Limb (tissue), 2 donors: ENCODE measurements around the gene TSPAN4.

ENCODE experiments used
- DNase-seq, 2 donors: peaks; one replicate each; pipeline ENCODE4 v3.0.0-alpha.2; 2016; ENCODE audit errors: extremely low spot score in 2 of 2

TSPAN4 gene

DNA sequence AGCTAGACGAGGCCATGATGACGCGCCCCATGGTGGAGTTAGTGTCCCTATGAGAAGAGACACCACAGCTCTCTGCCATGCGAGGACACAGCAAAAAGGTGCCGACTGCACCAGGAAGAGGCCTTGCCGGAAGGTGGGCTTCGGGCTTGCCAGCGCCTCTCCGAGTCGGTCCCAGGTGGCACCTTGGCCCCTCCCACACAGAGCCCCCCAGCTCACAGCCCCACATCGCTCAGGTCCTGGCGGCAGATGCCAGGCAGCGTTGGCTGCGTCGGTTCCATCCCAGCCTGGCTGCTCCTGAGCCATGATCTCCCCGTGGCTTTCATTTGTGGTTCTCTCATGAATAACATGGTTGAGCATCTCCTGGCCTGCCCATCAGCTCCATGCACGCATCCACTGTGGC is 43.9 kb downstream of the TSPAN4 start:
- DNase-seq = no peak

DNA sequence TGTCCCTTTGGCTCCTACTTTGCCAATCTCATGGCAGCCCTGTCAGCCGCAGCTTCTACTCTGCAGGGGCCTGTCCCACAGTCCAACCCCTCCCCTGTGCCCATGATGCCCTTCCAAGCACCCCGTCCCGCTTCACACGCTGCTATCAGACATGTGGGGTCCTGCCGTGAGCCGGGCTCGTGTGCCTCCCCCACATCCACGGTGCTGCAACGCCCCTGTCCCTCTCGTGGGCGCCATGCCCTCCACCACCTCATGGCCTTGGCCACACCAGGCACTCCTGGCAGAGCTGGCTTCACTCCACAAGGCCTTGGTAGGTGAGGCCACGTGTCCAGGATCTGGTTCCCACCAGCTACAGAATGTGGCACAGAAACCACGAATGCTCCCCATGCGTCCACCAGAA is 44.9 kb downstream of the TSPAN4 start:
- no peak for DNase-seq

DNA sequence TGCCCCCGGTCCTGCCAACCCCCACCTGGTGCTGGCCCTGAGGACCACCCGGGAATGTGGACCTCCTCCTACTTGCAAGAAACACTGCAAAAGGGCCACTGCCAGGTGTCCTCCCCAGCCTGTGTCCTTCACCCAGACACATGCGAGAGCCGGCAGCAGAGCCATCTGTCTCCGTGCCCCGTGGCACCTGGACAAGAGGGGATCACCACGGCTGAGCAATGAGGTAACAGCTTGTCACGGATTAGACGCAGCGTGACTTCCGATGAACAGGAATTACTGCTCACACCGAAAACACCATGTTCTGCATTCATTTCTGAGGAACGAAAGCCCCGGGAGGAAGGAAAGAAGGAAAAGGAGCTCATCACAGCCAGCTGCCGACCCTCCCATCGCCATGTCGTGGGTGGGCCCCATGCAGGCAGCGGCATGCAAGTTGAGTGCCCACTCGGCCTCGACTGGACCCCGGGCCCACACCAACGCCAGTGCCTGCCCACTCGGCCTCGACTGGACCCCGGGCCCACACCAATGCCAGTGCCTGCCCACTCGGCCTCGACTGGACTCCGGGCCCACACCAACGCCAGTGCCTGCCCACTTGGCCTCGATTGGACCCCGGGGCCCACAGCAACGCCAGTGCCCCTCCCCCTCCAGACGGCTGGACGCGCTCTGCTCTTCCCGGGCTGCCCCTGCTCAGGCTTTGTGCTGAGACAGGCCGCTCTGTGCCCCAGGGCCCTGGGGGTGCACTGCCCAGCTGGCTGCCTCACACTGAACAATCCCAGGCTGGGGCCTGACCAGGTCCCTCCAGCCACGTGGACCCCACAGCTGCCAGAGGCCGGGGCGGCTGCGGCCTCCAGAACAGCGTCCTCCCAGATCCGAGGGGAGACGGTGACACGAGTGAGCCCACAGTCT is 45.9 kb downstream of the TSPAN4 start:
- DNase-seq = no peak

DNA sequence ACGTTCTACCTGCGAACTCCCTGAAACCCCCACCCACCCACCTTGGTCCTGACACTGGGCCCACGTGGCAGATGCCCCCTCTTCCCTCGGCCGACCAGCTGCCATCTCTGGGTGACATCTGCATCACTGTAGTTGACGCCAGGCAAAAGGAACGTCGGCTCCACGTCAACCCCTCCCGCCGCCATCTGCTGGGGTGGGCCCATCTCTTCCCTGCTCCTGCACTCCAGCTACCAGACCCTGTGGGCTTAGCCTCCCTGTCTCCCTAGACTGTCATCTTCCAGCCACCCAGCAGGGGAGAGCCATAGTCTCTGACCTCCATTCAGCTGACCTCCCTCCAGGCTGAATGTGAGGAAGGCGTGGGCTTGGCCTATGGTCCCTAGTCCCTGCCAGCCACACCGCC is 46.6 kb downstream of the TSPAN4 start:
- no peak for DNase-seq

DNA sequence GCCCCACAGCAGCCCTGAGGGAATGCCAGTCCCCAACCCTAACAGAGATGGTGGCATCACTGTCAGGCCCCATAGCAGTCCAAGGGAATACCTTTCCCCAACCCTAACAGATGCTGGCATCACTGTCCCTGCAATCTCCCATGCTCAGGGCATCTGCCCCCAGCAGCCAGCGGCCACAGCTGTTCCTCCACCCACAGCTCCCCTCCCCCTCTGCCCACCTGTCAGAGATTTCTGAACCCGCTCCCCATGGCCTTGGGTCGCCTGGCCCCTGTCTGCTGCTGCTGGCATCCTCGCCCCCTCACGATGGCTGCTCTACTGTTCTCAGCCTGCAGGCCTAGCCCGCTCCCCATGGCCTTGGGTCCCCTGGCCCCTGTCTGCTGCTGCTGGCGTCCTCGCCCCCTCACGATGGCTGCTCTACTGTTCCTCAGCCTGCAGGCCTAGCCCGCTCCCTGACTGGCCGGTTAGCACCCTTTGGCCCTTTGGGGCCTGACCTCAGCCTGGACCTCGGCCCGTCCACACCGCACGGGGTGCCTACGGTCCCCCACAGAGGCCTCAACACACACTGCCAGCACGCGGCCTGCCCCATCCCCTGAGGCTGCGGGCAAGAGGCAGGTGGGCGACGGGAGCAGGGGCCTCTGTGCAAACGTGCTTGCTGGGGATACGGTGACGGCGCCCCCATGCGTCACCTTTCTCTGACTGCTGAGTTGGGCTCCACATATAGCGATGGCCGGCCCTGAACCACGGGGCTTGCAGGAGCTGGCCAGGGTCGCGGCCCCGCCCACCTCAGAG is 47.2 kb downstream of the TSPAN4 start:
- DNase-seq = no peak

DNA sequence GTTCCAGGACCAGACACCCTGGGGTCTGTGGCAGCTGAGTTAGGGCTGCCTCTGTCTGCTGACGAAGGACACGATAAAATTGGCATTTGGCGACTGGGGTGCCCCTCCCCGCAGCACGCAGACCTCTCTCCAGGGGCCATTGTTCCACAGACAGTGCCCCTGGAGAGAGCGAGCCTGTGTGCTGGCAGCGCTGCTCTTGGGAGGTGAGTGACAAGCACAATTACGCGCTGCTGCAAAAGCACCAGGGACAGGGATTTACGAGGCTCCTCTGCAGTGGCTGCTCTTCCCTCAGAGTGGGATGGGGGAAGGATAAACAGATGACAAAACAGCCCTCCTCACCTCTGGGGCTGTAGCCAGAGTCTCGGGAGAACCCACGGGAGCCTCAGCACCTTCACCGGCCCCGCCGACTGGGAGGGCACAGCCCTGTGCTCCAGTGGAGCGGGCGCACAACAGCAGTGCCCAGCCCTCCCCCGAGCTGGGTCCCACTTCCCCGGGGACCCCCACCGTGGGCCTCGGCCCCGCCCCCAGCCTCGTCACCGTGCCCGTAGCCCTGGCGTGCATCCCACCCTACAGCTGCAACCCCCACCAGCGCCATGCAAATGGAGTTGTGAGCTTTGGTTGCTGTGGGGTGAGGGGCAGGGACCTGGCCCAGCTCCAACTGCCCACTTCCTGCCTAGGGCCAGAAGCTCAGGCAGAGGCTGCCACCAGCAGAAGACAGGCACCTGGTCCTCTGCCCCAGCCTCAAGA is 48.3 kb downstream of the TSPAN4 start:
- DNase-seq = peak in 1 of 2 donors; percentile 69

DNA sequence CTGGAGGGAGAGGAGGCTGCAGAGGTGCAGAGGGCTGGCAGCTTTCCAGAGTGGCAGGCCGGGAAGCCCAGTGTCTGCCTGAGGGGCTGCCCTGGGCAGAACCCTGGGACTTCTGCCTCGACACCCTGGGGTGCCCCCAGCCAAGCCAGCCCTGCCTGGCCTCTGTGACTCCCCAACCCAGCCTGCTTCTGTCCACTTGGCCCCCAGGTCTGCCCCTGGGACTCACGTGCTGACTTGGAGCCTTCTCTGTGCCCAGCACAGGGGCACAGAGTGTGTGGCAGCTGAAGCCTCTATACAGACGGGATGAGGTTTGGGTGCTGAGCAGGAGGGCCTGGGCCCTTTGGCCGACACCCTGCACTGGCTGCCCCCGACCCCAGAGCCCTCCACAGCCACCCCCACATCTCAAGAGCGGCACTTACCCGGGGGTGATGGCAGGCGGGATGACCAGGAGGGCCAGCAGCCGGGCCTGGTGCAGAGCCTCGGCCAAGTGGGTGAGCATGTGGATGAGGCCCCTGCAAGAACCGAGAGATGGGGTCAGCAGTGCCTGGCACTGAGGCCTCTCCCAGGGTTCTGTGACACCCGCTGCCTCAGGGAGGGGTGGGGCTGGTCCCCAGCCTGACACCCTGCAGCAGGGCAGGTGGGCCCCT is 50.5 kb downstream of the TSPAN4 start:
- DNase-seq = no peak

DNA sequence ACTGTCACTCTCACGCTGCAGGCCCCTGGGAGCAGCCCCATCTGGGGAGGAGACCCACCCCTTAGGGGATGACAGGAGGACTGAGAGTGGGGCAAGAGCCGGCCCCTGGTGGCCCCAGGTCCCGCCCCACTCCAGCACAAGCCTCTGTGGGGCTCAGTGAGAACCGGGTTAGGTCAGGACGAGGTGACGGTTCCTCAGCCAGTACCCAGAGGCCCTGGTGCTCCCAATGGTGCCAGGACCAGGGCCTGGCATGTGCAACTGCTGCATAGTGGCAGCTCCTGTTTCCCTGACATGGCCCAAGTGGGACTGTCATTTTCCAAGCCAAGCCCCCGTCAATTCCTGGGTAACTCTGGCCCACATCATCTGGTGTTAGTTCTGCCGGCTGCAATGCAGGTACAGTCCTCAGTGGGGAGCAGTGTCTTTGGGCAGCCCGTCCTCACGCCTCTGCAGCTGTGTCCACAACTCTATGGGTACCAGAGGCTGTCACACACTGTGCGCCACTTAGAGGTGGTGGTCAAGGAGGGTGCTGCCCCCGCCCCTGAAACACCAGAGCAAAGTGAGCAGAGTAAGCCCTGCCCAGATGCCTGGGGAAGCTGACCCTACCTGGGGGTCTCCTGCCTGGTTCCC is 52.0 kb downstream of the TSPAN4 start:
- DNase-seq = no peak

DNA sequence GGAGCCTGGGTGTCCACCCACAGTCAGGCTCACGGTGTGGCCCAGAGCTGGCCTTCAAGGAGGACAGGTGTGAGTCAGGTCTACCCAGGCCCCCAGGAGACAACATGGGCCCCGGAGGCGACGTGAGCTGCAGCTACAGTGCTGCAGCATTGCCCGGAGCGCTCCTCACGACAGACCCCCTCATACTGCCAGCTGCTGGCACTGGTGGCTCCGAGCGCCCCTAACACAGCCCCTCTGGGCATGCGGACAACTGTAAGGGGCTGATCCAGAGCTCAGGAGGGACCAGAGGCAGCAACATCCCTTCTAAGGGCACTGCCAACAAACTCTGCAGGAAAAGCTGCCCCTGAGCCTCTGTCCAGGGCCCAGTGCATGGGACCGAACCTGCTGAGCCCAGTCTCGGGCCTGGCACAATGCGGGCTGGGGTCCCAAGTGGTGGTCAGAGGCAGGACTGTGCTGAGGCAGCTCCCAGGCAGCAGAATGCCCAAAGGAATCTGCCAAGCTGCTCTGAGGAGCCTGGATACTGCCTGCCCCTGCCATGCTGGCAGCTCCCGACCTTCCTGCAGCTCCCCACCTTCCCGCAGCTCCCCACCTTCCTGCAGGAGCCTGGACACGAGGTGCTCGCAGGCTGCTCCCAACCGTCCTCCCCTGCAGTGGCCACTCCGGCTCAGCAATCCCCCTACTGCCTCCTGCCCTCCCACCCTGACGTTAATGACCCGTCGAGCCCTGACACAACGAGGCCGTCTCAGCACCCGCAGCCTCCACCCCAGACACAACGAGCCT is 52.9 kb downstream of the TSPAN4 start:
- DNase-seq = no peak

DNA sequence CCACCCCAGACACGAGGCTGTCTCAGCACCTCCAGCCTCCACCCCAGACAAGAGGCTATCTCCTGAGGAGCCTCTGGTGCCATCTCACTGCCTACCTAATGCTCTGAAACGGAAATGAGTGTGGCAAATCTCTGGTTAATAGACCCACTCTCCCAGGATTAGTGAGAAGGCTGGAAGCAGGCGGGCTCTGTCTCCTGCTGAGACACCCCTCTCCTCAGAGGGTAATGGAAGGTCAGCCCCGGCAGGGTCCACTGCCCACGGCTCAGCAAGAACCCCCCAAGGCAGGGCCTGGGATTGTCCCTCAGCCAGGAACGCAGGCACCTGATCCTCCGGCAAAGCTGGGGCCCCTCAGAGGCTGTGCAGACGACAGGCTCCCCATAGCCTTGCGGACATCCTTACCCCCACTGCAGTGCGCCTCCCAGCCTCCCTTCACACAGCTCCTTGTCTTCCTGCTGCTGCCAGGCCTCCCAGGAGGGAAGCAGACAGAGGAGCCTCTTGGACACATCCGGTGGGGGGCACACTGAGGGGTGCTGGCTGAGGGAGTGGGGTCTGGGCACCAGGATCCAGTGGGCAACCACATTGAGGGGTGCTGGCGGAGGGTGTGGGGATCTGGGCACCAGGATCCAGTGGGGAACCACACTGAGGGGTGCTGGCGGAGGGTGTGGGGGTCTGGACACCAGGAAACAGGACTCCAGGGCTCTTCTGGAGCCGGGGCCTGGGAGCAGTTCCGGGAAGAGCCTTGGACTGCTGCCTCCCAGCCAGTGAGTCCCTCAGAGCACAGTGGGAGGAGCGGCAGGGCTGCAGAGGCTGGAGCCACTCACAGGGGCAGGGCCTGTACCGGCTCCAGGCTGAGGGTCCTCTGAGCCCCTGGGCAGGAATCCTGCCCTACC is 54.8 kb downstream of the TSPAN4 start:
- DNase-seq = no peak

DNA sequence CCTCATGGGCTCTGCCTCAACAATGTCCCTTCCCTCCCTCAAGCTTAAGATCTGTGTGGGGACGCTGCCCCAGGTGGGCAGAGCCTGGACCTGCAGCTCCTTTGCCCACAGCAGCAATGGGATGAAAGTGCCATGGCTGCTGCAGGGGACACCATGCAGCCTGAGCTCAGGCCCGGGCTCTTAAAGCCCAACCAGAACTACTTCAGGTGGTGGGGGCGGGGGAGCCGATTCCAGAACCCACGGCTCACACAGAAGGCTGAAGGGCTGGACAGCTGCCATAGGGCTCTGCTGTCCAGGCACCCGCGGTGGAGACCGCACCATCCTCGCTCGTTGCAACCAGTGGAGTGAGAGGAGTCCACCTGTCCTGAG is 55.5 kb downstream of the TSPAN4 start:
- no peak for DNase-seq

DNA sequence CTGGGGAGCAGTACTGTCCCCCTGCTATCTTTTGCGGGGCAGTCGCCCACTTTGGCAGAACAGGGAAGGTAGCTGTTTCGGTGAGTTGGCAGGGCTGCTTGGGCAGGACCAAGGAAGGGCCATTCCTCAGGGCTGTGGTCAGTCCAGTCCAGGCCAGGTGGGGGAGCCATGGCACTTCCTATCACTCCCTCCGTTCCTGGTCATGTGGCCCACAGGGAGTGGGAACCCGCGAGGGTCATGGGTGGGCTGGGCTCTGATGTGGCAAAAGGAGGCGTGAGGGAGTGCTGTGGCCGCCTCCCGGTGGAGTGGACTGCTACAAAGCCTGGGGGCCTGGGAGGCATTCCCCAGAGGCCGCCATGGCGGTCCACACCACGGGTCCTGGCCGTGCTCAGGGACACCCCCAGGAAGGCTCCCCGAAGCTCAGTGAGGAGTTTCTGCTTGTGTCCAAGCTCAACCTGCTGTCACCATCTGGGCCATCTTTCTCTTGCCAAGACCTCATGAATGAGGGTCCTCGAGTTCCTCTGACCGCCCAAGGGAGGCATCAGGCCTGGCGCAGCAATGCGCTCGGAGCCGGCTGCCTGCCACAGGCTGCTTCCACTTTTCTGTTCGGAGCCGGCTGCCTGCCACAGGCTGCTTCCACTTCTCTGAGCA is 56.0 kb downstream of the TSPAN4 start:
- DNase-seq = no peak

DNA sequence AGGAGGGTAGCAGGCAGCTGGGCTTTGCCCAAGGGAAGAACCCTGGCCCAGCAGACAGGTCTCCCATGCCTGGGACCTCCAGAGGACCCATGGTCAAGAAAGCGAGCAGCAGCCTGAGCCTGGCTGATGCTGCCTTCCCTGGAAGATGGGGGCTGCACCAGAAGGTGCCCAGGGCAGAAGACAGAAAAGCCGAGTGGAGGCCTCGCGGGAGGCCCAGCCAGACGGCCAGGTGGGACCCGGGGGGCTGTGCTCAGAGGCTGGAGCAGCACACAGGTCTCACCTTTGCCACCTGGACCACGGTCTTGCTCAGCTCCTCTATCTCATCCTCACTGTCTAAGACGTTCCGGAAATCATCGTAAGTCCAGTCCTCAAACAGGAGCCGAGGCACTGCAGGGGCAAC is 57.1 kb downstream of the TSPAN4 start:
- DNase-seq = no peak

DNA sequence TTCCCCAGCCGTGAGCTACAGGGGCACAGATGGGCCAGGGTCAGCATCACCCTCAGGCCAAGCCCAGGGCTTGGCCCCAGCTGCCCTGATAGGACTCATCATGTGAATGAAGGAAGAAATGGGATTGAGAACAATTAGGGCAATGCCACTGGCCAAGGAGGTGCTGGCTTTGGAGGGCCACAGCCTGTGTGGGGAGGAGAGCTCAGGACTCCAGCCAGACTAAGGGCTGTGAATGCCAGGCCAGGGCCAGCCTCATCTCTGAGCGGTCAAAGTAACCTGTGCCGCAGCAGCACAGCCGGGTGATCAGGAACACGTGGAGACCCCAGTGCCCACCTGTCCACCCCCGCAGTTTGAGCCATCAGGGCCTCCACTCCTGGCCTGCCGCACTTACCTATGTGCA is 57.9 kb downstream of the TSPAN4 start:
- DNase-seq = no peak

DNA sequence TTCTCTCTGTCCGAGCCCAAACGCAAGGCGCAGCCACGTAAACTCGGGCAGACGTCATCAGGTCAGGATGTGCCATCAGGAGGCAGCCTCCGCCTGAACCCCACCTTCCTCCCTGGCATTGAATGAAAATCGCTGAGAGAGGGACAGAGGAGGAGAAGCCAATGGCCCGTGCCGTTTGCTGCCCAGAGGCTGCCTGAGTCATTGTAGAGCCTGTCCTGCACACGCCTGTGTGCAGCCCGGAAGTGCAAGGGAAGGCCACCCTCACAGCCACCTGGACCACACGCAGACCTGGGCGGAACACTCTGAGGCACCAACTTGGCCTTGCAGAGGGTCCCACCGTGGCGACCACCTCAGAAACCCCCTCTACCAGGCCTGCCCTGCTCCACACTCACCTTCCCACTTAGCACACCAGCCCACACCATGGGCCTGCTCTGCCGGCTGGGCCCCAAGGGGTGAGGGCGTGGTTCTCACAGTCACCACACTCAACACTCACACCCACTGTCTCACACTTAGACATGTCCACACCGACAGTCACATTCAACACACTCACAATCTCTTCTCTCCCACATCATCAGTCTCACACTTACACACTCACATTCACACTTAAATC is 58.9 kb downstream of the TSPAN4 start:
- DNase-seq = no peak

DNA sequence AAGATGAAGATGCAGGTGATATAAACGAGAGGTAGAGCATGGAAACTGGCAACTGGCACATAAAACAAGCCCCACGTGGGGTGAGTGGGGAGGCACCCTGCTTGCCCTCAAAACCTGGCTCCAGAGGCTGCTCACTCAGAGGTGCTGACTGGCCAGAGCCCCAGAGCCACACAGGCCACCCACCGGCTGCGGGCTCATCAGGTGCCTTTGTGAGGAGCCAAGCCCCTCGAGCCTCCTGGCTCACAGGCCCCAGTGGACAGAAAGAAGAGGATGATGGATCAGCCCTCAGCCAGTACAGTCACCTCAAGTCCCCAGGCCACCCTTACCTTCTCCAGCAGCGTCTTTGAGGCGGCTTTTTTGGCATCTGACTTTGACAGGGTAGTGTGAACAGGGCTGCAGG is 61.7 kb downstream of the TSPAN4 start:
- no peak for DNase-seq

DNA sequence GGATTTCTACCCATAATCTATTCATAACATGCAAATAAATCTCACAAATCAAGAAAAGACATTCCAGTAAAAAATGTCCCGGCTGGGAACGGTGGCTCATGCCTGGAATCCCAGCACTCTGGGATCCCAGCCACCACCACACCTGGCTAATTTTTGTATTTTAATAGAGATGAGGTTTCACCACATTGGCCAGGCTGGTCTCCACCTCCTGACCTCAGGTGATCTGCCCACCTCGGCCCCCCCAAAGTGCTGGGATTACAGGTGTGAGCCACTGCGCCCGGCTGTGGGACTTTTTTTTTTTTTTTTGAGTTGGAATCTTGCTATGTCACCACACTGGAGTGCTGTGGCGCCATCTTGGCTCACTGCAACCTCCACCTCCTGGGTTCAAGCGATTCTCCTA is 63.3 kb downstream of the TSPAN4 start:
- DNase-seq = no peak

DNA sequence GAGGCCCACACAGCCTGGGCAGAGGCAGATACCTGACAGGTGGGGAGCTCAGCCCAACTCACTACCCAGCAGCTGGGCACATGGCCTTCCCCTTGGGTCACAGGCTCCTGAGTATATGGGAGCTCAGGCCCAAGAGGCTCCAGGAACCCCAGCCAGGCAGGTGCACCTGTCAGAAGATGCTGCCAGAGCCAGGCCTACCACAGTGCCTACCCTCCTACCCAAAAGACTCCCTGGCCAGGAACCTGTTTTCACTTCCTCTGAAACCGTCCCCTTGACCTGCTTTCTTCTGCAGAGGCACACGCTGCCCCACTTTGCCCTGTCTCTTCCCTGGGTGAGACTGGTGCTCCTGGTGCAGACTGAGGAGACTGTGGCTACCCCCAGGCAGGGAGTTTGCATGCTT is 65.0 kb downstream of the TSPAN4 start:
- no peak for DNase-seq
